ENCODE data around the gene SIPA1L3.

Gene SIPA1L3

DNA sequence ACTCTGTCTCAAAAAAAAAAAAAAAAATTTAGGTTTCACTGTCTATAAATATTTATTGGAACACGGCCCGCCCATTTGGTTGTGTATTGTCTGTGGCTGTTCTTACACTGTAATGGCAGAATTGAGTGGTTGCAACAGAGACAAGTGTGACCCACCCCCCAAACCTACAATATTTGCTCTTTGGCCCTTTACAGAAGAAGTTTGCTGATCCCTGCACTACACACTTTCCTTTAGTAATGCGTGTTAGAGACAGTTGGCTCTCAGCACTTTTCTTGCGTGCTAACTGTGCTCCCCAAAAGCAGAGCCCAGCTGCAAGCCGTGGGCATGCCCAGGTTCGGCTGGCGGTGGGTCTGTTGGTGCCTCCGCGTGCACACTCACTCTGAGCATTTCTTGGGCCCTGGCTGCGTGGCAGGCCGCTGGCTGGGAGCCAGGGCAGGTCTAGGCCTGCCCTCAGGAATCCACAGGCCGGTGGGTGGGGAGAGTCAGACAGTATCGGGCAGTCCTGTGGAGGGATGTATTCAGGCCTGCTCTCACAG is 72.6 kb downstream of the SIPA1L3 start:
- DNase-seq (ENCODE audit: low read depth): no peak

DNA sequence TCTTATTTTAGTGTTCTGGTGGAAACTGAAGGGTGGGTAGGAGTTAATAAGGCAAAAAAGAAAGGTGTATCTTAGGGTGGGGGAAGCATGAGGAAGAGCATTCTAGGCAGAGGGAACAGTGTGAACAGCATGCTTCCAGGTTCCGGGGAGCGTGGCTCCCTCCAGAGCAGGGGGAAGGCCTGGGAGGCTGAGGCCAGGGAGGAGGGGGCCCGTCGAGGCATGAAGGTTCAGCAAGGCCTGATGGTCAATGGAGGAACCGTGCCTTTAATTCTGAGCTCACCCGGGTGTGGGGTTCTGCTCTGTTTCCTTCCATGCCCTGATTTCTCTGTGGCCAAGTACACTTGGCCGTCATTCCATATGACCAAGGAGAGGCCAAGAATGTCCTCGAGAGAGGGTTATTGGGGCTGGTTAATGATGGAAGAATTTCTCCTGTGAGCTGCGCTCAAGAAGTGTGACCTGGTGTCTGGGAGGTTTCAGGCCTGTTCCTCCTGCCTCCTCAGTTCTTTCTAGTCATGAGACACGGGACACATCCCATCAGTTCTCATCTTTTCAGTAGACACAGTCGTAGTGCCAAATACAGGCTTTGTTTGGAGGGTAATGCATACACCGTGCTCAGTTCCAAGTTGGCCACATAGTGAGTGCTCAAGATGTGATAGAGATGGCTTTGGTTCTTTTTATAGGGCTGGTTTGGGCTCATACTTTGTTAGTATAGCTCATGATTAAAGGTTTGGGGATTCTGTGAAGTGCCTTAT is 73.6 kb downstream of the SIPA1L3 start:
- no peak for DNase-seq (ENCODE audit: low read depth)

DNA sequence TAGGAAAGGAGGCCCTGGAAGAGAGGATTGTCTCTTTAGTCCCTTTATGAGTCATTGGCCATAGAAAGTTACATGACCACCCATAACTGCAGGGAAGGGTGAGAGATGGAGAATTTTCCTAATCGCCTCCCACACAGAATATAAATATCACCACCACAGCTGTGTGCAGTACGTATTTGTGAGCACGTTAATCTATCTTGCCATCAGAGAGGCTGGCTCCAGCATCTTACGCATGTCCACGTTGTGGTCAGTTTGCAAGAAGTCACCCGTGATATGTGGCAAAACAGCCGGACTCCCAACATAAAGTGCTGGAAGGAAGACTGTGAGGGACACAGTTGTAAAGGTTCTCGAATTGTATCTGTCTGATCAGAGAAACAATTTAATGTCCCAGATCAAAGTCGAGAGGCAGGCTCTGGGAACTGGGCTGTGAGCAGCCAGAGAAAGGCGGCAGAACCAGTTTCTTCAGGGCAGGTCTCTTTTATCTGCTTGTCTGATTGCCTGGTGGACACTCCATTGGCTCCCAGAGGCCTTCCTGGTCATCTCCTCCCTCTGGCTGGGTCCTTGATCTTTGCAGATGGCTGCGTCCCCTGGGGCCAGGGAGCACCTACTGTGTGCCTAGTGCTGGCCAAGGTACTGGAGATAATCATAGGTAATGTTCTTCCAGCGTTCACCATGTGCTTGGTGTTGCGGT is 74.9 kb downstream of the SIPA1L3 start:
- no peak for DNase-seq (ENCODE audit: low read depth)

DNA sequence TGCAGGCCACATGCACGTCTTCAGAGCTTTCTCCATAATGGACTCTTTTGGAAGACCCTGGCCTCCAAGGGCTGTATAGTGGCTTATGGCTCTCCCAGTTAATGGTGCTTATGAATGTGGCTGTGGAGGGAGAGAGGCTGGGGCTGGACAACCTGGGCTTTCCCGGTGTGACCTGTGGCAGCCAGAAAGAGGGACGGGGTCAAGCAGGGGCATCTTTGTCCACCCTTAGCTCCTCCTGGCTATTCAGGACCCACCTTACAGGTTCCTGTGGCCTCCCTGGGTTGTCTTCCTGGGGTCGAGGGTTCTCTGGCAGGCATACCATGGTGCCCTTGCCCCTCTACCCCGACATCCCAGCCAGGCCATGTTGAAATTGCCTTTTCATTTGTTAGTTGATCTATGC is 75.6 kb downstream of the SIPA1L3 start:
- DNase-seq (ENCODE audit: low read depth): no peak

DNA sequence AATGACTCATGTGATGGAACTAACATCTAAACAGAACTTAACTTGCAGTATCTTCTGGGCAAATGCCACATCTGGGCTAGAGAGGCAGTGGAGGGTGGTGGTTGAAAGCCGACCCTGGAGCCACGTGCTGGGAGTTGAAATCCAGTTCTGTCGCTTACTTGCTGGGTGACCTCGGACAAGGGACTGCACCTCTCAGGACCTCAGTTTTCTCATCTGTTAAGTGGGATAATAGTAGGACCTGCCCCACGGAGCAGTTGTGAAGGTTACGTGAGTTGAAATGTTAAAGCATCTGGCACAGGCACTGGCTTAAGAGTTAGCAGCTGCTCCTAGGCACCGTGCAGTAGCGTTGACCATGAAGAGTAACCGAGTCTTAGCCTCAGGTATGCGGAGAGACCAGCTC is 76.1 kb downstream of the SIPA1L3 start:
- no peak for DNase-seq (ENCODE audit: low read depth)

DNA sequence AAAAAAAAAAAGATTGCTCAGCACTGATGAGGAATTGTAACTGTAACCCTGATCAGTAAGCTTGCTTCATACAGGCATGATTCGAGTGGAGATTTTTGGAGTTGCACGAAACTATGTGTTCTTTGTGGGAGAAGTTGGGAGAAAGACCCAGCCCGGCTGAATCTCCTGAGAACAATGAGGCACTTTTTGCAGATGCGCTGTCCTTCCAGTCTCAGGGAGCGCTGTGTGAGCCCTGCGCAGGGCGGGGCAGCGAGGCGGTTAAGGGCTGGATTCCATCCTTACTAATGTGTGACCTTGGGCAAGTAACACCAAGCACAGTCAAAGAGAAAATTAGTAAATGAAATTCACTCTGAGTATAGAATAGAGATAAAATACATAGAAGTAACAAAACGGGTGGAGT is 76.9 kb downstream of the SIPA1L3 start:
- no peak for DNase-seq (ENCODE audit: low read depth)

DNA sequence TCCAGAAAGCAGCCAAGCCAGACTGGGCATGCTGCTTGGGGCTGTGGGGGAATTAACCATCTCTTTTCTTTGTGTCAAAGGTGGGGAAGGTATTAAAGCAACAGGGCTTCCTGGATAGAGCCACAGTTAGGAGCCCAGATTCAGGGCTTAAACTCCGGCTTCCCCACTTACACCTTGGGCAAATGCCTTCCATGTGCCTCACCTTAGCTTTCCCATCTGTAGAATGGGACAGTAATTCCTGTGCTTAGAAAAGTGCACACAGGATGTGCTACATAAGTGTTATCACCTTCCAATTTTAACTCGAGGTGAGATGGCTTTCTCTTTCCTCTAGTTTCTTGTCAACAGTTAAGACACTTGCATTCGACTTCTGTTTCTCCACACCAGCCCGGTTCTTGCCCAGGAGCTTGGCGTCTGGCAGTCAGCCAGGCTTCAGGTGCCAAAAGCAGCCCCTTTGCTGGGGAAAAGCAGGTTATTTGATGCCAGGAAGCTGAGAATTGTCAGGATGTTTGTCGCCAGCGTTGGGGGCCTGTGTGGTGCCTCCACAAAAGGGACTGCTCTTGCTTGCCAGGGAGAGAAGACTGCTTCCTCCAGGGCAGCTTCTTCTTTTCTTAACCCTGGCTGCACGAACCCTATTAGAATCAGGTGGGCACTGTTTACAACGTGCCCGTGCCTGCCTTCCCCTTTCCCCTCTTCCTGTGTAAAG is 79.2 kb downstream of the SIPA1L3 start:
- no peak for DNase-seq (ENCODE audit: low read depth)

DNA sequence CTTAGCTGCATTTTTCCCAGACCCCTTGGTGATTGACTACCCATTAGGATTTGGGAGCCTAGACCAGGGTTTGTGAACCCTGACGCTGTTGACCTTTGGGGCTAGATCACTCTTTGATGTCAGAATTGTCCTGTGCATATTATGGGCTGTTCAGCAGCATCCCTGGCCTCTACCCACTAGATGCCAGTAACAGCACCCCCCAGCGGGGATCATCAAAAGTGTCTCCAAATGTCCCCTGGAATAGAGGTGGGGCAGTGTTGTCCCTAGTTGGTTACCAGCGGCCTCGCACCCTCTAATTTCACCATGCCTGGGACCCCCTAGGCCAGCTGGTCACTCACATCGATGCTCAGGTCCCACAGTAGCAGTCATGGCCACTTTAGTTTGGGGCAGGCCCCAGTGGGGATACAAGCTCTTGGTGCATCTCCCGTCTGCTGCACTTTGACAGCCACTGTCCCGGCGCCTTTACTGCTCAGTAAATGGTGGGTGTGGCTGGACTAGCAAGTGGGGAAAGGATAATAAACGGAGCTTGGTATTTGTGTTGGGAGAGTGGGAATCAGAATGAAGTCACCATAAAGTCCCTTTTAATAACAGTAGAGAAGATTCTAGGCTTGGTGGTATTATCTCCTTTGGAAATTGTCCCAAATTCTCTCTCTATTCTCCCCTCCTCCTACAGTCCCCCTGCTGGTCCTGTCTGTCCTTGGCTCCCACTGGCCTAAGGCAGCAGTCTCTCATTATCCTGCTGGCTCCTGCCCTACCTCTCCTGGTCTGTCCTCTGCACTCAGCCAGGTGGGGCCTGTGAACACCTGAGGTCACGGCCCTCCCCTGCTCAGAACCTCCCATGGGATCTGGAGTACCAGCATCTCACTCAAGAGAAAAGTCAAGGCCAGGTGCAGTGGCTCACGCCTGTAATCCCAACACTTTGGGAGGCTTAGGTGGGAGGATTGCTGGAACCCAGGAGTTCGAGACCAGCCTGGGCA is 80.6 kb downstream of the SIPA1L3 start:
- DNase-seq (ENCODE audit: low read depth): no peak

DNA sequence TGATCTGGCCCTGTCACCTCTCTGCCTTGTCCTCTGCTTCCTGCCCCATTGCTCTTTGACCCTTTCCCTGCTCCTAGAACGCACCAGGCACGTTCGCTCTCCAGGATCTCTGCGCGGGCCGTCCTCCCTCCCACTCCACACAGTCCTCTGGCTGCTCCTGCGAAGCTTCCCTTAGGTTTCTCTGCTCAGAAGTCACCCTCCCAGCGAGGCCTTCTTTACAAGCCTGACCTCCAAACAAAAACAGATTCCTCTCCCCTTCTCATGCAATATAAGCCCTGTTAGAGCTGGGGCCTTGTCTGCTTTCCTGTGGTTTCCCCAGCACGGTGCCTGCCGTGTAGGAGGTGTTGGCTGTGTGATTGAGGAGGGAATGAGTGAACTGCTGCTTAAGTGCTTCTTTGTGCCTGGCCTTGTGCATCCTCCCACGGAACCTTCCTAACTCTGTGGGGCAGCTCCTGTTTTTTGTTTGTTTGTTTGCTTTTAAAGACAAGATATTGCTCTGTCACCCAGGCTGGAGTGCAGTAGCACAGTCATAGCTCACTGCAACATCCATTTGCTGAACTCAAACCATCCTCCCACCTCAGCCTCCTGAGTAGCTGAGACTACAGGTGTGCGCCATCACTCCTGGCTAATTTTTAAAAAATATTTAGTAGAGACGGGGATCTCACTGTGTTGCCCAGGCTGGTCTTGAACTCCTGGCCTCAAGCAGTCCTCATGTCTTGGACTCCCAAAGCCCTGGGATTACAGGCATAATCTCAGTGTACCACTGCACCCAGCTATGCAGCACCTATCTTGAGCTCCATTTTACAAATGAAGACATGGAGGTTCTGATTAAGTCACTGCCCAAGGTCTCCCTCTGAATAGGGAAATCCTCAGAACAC is 82.0 kb downstream of the SIPA1L3 start:
- no peak for DNase-seq (ENCODE audit: low read depth)

DNA sequence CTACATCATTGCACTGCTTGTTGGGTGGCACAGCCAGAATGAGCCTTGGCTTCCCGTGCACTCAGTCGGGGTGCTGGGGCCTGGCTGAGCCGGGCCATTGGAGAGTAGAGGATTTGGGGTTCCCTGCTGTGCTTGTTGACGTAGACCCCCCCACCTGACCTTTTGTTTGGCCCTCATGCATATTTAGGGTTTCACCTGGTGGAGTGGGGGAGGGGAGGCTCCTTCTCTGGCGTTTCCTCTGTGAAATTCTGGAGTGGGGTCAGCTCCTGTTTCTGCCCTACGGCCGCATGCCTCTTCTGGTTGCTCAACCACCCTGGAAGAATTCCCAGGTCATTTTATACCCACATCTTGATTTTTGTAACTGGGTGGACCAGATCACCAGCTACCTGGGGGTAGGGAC is 82.8 kb downstream of the SIPA1L3 start:
- DNase-seq (ENCODE audit: low read depth): no peak

DNA sequence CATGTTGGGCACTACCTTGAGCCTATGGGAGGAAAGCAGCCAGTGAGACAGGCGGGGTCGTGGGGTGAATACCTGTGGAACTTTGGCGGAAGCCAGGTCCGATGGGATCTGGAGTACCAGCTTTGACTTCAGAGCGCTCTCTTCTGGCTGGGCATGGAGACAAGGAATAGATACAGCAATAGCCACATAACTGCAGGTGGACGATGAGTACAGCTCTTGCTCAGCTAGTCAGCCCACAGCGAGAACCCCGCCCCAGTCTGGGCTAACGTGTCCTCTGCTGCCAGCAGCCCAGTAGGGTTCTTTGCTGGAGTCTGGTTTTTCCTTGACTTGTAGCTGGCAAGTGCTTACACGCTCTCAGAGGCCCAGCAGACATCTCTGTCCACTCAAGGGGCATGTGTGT is 83.4 kb downstream of the SIPA1L3 start:
- no peak for DNase-seq (ENCODE audit: low read depth)

DNA sequence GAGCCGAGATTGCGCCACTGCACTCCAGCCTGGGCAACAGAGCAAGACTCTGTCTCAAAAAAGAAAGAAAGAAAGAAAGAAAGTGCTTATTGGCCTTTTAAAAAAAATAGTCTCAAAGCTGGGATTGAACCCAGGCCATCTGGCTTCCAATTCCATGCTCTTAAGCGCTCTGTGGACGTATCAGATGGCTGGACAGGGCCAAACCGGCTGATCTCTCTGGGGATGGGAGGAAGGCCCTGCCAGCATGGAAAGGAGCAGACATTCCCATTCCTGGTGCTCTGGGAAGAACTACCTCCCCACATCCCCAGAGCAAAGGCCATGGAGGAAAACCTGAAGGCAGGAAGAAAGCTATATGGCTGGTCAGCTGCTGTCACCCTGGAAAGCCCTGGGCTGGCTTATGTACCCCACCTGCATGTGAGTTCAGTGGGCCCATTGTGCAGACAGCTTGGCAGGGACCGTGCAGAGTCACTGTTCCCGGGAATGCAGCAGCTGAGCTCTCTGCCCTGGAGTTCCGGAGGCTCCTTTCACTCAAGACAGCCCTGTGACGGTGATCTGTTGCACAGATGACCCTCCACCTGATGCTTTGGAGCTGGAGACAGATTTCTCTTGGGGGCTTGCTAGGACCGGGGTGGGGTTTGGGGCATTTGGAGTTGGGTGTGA is 84.3 kb downstream of the SIPA1L3 start:
- no peak for DNase-seq (ENCODE audit: low read depth)

DNA sequence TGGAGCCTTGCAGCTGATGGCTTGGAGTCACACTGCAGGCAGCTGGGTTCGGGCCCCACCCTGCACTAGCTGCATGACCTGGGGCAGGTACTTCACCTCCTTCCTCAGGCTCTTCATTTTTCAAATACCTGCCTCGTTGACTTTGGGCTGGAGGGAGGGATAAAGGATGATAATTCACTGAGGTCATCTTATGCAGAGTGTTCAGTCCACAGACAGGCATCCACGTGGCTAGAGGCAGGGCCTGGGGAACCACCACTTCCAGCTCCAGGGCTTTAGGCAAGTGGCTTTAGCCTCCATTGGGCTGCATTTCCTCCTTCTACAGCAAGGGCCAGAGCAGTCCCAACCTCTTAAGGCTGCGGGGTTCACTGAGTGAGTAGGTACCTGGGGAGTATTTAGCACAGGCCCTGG is 84.8 kb downstream of the SIPA1L3 start:
- no peak for DNase-seq (ENCODE audit: low read depth)

DNA sequence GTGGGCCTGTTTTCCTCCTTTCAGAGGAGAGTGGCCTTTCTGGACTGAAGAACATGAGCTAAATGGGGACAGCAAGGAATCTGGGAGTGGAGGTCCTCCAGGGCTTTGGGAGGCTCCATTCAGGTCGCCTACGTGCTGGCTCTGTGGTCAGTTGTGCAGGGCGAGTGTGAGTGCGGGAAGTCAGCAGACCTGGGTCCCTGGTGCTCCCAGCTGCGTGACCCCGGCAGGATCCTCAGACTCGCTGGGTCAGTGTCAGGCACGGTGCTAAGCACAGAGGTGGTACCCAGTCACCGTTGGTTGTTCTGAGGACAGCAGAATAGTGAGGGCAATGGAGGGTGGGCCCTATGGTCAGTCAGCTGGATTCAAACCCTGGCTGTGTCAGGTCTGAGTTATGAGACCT is 85.8 kb downstream of the SIPA1L3 start:
- no peak for DNase-seq (ENCODE audit: low read depth)

DNA sequence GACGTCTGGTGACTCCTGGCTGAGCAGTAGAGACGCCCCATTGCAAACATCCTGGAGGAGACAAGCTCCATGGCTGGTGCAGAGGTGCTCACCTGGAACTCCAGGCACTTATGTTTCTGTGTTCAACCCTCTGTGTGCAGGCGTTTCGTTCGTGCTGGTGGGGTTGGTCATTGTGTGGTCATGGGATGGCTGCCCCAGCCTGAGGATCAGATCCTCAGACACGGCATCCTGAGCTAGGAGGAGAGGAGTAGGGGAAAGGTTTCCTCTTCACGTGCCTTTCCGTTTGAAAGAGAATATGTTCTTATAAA is 87.8 kb downstream of the SIPA1L3 start:
- DNase-seq (ENCODE audit: low read depth): no peak

DNA sequence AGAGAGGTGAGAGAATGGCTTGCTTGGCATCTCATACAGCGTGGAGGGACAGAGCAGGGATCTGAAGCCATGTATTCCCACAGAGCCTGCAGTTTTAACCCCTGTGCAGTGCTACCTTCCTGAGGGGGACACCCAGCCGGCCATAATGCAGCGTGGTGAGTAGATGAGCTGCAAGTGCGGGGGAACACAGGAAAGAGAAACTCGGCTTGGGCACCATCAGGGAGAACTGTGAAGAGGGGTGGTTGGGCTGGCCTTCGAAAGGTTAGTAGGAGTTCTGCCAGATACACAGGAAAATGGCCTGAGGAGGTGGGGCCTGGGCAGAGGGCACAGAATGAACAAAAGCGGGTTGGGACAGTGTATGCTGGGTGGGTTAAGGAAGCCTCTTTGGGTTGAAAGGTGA is 88.3 kb downstream of the SIPA1L3 start:
- DNase-seq (ENCODE audit: low read depth): no peak

DNA sequence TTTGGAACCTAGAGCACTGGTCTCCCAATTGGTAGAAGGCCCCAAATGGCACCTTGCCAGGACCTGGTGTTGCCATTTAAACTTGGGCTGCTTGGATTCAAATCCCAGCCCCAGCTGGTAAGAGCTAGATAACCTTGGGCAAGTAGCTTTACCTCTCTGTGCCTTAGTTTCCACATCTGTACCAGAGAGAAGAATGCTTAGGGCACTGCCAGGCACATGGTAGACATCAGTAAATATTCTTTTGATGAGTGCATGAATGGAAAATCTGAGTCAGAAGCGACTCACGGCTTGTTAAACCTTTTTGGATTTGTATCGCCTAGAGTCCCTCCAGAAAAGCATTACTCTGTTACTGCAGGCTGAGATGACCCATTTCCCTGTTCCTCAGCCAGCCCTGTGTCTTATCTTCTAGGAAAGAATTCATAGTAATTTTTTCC is 90.9 kb downstream of the SIPA1L3 start:
- DNase-seq (ENCODE audit: low read depth): no peak

DNA sequence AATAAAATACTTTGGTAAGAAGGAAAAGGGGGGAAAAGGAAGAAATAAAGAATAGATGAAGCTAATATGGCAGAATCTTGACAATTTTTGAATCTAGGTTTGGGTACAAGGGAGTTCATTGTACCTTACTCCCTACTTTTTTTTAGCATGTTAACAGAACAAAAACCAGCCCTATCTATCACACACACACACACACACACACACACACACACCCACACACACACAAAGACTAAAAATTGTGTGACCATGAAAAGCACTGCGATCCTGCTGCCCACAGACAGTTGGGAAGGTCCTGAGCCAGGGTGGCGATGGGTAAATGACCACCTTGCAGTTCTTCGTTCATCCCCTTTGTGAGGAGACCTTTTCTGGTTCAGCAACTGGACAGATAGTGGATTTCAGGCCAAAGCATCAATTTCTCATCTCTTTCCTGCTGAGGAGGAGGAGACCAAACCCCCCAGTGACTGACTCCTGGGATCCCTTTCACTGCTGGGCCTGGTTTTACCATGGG is 91.8 kb downstream of the SIPA1L3 start:
- DNase-seq (ENCODE audit: low read depth): no peak

DNA sequence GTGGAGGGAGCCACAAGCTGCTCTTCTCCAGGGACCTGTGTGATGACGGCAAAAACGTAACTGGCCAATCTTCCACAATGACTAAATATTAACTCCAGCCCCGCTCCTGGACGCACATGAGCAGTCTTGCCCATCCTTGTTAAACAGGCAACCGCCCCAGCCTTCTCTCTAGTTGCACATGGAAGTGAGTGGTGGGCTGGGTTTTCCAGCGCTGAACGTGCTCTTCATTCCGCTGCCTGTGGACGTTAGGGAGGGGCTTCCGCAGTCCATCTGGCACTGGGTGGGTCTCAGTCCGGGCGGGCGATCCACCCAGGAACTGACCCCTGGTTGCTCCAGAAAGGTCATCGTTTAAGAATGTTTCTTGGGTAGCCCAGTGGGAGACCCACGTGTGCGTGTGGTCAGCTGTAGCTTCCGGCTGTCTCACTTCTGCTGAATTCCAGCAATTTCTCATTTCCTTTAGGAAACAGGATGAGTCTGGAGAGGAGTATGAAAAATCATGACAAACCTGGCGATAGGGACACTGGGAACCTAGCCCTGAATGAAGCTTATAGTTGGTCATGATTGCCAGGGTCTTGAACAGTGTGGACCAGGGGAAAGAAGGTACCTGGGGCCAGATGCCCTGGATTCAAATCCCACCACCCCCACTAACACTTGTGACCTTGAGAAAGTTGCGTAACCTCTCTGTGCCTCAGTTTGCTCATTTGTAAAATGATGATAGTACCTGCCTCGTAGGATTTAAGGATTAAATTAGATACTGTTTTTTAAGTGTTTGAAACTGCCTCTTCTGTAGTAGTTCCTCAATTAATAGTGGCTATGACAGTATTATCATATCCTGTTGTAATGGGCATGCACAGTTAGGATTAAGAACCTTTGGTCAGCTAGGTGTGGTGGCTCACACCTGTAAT is 92.6 kb downstream of the SIPA1L3 start:
- DNase-seq (ENCODE audit: low read depth): no peak

Data from activated T-helper 9 cell treated with anti-CD3 and anti-CD28 coated beads, Interleukin-2, amount 50 U/mL, for 16 hours (primary cell).